Liver (tissue), 9 donors: Measurements from ENCODE around the gene UPF3A. TPM values are rescaled to one million over a fixed set of nuclear protein-coding genes. Genes with fewer than 3 reads are reported as not detected.

ENCODE experiments used
- DNase-seq: peaks from one replicate; pipeline ENCODE4 v3.0.0-alpha.2; 2017; ENCODE audit warnings: low spot score
- H3K27ac ChIP-seq, 2 donors: one replicate each; pipeline ENCODE4 v1.7.0; 2013; ENCODE audit warnings: inconsistent platforms in 2 of 2, low read length in 2 of 2, control low read depth in 1 of 2, low read depth in 1 of 2, mild to moderate bottlenecking in 1 of 2
- H3K27me3 ChIP-seq, 4 donors: one replicate each; pipeline versions ENCODE4 v1.6.1 to v1.7.0; 2013; ENCODE audit warnings: low read length in 3 of 4, inconsistent platforms in 1 of 4, mild to moderate bottlenecking in 1 of 4, moderate library complexity in 1 of 4; ENCODE audit not compliant: control insufficient read depth in 4 of 4, insufficient read depth in 4 of 4
- H3K36me3 ChIP-seq, 4 donors: one replicate each; pipeline versions ENCODE4 v1.6.1 to v1.7.0; 2013; ENCODE audit warnings: low read length in 3 of 4, mild to moderate bottlenecking in 3 of 4, low read depth in 1 of 4, moderate library complexity in 1 of 4; ENCODE audit not compliant: control insufficient read depth in 4 of 4, insufficient read depth in 3 of 4
- H3K4me1 ChIP-seq, 4 donors: one replicate each; pipeline versions ENCODE4 v1.6.1 to v1.7.0; 2013; ENCODE audit warnings: low read length in 3 of 4, mild to moderate bottlenecking in 3 of 4, moderate library complexity in 1 of 4; ENCODE audit not compliant: control insufficient read depth in 4 of 4, insufficient read depth in 4 of 4
- H3K4me3 ChIP-seq, 3 donors: one replicate each; pipeline versions ENCODE4 v1.6.1 to v1.7.0; 2013; ENCODE audit warnings: low read length in 3 of 3, control low read depth in 1 of 3, low read depth in 1 of 3, mild to moderate bottlenecking in 1 of 3
- H3K9ac ChIP-seq, 2 donors: one replicate each; pipeline ENCODE4 v1.7.0; 2013; ENCODE audit warnings: low read length in 2 of 2, mild to moderate bottlenecking in 2 of 2, moderate library complexity in 2 of 2, control low read depth in 1 of 2, low read depth in 1 of 2
- H3K9me3 ChIP-seq, 4 donors: one replicate each; pipeline versions ENCODE4 v1.6.1 to v1.7.0; 2013; ENCODE audit warnings: low read length in 3 of 4; ENCODE audit not compliant: control insufficient read depth in 4 of 4
- FOXA1 ChIP-seq: IDR thresholded peaks from 2 replicates; pipeline ENCODE4 v1.6.1; 2016; ENCODE audit warnings: antibody characterized with exemption
- FOXA2 ChIP-seq: IDR thresholded peaks from 2 replicates; pipeline ENCODE4 v1.6.1; 2016; ENCODE audit warnings: antibody characterized with exemption
- GABPA ChIP-seq, 2 donors: IDR thresholded peaks in 1 of 2; conservative IDR thresholded peaks in 1 of 2; 2 replicates each; pipeline ENCODE4 v1.6.1; 2016; ENCODE audit warnings: antibody characterized with exemption in 2 of 2, mild to moderate bottlenecking in 1 of 2, moderate library complexity in 1 of 2
- HNF4A ChIP-seq, 2 donors: conservative IDR thresholded peaks; 2 replicates each; pipeline ENCODE4 v1.6.1; 2016; ENCODE audit warnings: antibody characterized with exemption in 2 of 2, mild to moderate bottlenecking in 2 of 2
- HNF4G ChIP-seq: IDR thresholded peaks from 2 replicates; pipeline ENCODE4 v1.6.1; 2016; ENCODE audit warnings: antibody characterized with exemption
- JUND ChIP-seq, 2 donors: IDR thresholded peaks; 2 replicates each; pipeline ENCODE4 v1.6.1; 2016; ENCODE audit warnings: antibody characterized with exemption in 2 of 2
- NR2F2 ChIP-seq: IDR thresholded peaks from 2 replicates; pipeline ENCODE4 v1.6.1; 2016; ENCODE audit warnings: antibody characterized with exemption
- RAD21 ChIP-seq, 2 donors: IDR thresholded peaks; 2 replicates each; pipeline ENCODE4 v1.6.1; 2016; ENCODE audit warnings: antibody characterized with exemption in 2 of 2, mild to moderate bottlenecking in 2 of 2
- RXRA ChIP-seq, 2 donors: IDR thresholded peaks; 2 replicates each; pipeline ENCODE4 v1.6.1; 2017 to 2018; ENCODE audit warnings: antibody characterized with exemption in 2 of 2, mild to moderate bottlenecking in 1 of 2
- SP1 ChIP-seq: IDR thresholded peaks from 2 replicates; pipeline ENCODE4 v1.6.1; 2018; ENCODE audit warnings: antibody characterized with exemption, mild to moderate bottlenecking
- TAF1 ChIP-seq: conservative IDR thresholded peaks from 2 replicates; pipeline ENCODE4 v1.6.1; 2016; ENCODE audit warnings: antibody characterized with exemption, mild to moderate bottlenecking
- WGBS: extraction: QIAGEN DNeasy Blood & Tissue Kit; methylation state at CpG from one replicate; pipeline ENCODE4 v1.1.7; 2013; 5-methylcytosine and 5-hydroxymethylcytosine counted together
- polyA plus RNA-seq, 2 donors: library from polyadenylated mRNA; stranded (reverse) in 1 of 2; unstranded in 1 of 2; fragments of 200-250 nt in 1 of 2; fragments of >200 nt in 1 of 2; fragmentation: Nextera tagmentation in 1 of 2; extraction: Ambion mirVana in 1 of 2; gene quantifications; one replicate each; pipeline versions ENCODE4 v1.2.1 to v1.2.3, GENCODE V29; 2013 to 2015
- total RNA-seq, 2 donors: library from RNA; depleted of rRNA; stranded (reverse); fragments of >200 nt; gene quantifications; one replicate each; pipeline ENCODE4 v1.2.3, GENCODE V29; 2014
- TF ChIP-seq, protein P1 (sequence below): IDR thresholded peaks from 2 replicates; pipeline ENCODE4 v1.6.1; 2016; ENCODE audit warnings: antibody characterized with exemption, mild to moderate bottlenecking
- TF ChIP-seq, protein P2 (sequence below): IDR thresholded peaks from 2 replicates; pipeline ENCODE4 v1.6.1; 2016; ENCODE audit warnings: antibody characterized with exemption
- TF ChIP-seq, protein P3 (sequence below): IDR thresholded peaks from 2 replicates; pipeline ENCODE4 v1.6.1; 2016; ENCODE audit warnings: antibody characterized with exemption
- TF ChIP-seq, protein P4 (sequence below): fragments of 150-350 bp; IDR thresholded peaks from 2 replicates; pipeline ENCODE4 v1.5.1; 2017; ENCODE audit warnings: improper control_type of control experiment, low read depth, low read length; ENCODE audit not compliant: missing input control
- TF ChIP-seq, protein P5 (sequence below): IDR thresholded peaks from 2 replicates; pipeline ENCODE4 v1.6.1; 2016; ENCODE audit warnings: antibody characterized with exemption
- donor health status: healthy.
- donor health status: healthy.
- donor health status: healthy.
- donor health status: healthy.
- donor health status: healthy.

UPF3A gene
- total and polyA plus RNA-seq, 4 donors, result 11.0 to 26.5 (median 17.2) TPM

DNA sequence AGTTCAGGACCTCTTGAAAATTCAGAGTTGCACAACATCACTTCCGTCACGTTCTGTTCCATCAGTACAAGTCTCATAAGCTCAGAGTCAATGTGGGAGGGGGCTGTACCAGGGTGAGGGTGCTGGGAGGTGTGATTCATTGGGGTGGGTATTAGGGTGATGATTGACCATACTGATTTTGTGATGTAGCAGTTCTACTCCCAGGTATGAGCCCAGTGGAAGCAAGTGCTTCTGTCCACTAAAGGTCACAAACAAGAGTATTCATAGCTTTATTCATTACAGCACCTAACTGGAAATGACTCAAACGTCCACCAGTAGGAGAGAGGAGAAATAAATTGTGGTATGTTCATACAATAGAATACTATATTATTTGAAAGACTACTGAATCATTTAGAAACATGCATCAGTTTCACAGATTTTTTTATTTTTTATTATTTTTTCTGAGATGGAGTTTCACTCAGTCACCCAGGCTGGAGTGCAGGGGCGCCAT is 12.1 kb upstream of the UPF3A start:
- no peaks in the 10 kb centered on the region for H3K4me1 ChIP-seq
- DNase-seq, result no peak
- H3K9ac ChIP-seq, result no peak overlapping the region
- no peaks in the 10 kb centered on the region for H3K9me3 ChIP-seq
- H3K4me3 ChIP-seq, result no peak overlapping the region
- H3K36me3 ChIP-seq, result peaks cover 9 to 65% (median 50%) of the 10 kb centered on the region in 4 donors
- no peak overlapping the region for H3K27ac ChIP-seq
- TF ChIP-seq JUND (IDR thresholded peaks at IDR 0.05) (no peak), RAD21 (IDR thresholded peaks at IDR 0.05) (no peak), HNF4A (conservative IDR thresholded peaks at IDR 0.05) (no peak), FOXA1 (no peak), TAF1 (no peak)
- TF ChIP-seq, protein P1, sequence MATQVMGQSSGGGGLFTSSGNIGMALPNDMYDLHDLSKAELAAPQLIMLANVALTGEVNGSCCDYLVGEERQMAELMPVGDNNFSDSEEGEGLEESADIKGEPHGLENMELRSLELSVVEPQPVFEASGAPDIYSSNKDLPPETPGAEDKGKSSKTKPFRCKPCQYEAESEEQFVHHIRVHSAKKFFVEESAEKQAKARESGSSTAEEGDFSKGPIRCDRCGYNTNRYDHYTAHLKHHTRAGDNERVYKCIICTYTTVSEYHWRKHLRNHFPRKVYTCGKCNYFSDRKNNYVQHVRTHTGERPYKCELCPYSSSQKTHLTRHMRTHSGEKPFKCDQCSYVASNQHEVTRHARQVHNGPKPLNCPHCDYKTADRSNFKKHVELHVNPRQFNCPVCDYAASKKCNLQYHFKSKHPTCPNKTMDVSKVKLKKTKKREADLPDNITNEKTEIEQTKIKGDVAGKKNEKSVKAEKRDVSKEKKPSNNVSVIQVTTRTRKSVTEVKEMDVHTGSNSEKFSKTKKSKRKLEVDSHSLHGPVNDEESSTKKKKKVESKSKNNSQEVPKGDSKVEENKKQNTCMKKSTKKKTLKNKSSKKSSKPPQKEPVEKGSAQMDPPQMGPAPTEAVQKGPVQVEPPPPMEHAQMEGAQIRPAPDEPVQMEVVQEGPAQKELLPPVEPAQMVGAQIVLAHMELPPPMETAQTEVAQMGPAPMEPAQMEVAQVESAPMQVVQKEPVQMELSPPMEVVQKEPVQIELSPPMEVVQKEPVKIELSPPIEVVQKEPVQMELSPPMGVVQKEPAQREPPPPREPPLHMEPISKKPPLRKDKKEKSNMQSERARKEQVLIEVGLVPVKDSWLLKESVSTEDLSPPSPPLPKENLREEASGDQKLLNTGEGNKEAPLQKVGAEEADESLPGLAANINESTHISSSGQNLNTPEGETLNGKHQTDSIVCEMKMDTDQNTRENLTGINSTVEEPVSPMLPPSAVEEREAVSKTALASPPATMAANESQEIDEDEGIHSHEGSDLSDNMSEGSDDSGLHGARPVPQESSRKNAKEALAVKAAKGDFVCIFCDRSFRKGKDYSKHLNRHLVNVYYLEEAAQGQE, result no peak
- TF ChIP-seq, protein P2, sequence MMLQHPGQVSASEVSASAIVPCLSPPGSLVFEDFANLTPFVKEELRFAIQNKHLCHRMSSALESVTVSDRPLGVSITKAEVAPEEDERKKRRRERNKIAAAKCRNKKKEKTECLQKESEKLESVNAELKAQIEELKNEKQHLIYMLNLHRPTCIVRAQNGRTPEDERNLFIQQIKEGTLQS, result no peak
- 93% methylated on average over 4 of the region's 4 CpGs for WGBS
- H3K27me3 ChIP-seq, result no peaks in the 10 kb centered on the region

DNA sequence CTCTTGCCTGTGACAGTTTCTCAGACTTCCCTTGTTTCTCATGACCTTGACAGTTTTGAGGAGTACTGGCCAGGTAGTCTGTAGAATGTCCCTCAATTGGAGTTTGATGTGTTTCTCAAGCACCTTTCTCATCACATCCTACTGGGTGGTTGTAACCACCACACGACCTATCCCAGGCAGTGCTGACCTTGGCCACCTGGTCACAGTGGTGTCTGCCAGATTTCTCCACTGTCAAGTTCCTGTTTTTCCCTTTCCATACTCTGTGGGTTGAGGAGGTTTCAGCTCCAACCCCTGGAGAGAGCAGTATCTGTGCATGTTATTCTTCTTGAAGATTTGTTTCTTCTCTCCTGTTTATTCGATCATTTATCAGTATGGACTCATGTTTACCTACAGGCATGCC is 8.4 kb upstream of the UPF3A start:
- no peak for DNase-seq
- 59% methylated on average over 2 of the region's 2 CpGs for WGBS
- H3K36me3 ChIP-seq, result peaks cover 4 to 38% (median 31%) of the 10 kb centered on the region in 4 donors
- no peak overlapping the region for H3K27ac ChIP-seq
- H3K9ac ChIP-seq, result no peak overlapping the region
- no peaks in the 10 kb centered on the region for H3K4me1 ChIP-seq
- H3K27me3 ChIP-seq, result no peaks in the 10 kb centered on the region
- H3K4me3 ChIP-seq, result no peak overlapping the region
- TF ChIP-seq, protein P1, result no peak
- no peak for TF ChIP-seq JUND (IDR thresholded peaks at IDR 0.05)
- H3K9me3 ChIP-seq, result no peaks in the 10 kb centered on the region

DNA sequence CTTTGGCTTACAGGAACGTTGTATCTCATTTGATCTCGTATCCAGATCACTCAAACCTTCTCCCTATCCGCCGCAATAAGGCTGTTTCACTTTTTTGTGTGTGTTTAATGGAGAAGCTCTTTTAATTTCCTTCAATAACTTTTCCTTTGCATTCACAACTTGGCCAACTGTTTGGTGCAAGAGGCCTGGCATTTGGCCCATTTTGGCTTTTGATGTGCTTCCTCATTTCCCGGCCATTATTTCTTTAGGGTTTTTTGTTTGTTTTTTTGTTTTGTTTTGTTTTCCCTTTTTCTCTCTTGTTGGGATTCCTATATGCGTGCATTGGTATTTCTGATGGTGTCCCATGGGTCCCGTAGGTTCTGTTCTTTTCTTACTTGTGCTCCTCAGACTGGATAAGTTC is 6.1 kb upstream of the UPF3A start:
- H3K36me3 ChIP-seq, result peaks cover 2 to 19% (median 15%) of the 10 kb centered on the region in 4 donors
- H3K27ac ChIP-seq, result no peak overlapping the region
- 91% methylated on average over 7 of the region's 7 CpGs for WGBS
- H3K4me3 ChIP-seq, result no peak overlapping the region
- H3K9me3 ChIP-seq, result no peaks in the 10 kb centered on the region
- H3K4me1 ChIP-seq, result peaks cover 0 to 3% (median 2%) of the 10 kb centered on the region in 4 donors
- no peaks in the 10 kb centered on the region for H3K27me3 ChIP-seq
- DNase-seq, result no peak
- no peak overlapping the region for H3K9ac ChIP-seq
- TF ChIP-seq FOXA2 (no peak), HNF4A (conservative IDR thresholded peaks at IDR 0.05) (no peak), TAF1 (no peak), RXRA (IDR thresholded peaks at IDR 0.05) (no peak), HNF4G (no peak), NR2F2 (no peak), JUND (IDR thresholded peaks at IDR 0.05) (no peak), SP1 (no peak), GABPA (IDR thresholded peaks at IDR 0.05 in 1 of 2, conservative IDR thresholded peaks at IDR 0.05 in 1 of 2) (no peak)
- TF ChIP-seq, protein P3, sequence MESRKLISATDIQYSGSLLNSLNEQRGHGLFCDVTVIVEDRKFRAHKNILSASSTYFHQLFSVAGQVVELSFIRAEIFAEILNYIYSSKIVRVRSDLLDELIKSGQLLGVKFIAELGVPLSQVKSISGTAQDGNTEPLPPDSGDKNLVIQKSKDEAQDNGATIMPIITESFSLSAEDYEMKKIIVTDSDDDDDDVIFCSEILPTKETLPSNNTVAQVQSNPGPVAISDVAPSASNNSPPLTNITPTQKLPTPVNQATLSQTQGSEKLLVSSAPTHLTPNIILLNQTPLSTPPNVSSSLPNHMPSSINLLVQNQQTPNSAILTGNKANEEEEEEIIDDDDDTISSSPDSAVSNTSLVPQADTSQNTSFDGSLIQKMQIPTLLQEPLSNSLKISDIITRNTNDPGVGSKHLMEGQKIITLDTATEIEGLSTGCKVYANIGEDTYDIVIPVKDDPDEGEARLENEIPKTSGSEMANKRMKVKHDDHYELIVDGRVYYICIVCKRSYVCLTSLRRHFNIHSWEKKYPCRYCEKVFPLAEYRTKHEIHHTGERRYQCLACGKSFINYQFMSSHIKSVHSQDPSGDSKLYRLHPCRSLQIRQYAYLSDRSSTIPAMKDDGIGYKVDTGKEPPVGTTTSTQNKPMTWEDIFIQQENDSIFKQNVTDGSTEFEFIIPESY, result no peak
- TF ChIP-seq, protein P4, sequence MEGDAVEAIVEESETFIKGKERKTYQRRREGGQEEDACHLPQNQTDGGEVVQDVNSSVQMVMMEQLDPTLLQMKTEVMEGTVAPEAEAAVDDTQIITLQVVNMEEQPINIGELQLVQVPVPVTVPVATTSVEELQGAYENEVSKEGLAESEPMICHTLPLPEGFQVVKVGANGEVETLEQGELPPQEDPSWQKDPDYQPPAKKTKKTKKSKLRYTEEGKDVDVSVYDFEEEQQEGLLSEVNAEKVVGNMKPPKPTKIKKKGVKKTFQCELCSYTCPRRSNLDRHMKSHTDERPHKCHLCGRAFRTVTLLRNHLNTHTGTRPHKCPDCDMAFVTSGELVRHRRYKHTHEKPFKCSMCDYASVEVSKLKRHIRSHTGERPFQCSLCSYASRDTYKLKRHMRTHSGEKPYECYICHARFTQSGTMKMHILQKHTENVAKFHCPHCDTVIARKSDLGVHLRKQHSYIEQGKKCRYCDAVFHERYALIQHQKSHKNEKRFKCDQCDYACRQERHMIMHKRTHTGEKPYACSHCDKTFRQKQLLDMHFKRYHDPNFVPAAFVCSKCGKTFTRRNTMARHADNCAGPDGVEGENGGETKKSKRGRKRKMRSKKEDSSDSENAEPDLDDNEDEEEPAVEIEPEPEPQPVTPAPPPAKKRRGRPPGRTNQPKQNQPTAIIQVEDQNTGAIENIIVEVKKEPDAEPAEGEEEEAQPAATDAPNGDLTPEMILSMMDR, result no peak
- TF ChIP-seq, protein P5, sequence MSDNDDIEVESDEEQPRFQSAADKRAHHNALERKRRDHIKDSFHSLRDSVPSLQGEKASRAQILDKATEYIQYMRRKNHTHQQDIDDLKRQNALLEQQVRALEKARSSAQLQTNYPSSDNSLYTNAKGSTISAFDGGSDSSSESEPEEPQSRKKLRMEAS, result no peak
